PC-3 (cell line): ENCODE results near the gene PDF. TPM values are rescaled to one million over a fixed set of nuclear protein-coding genes. Genes with fewer than 3 reads are reported as not detected.
A peak's percentile ranks its signal among the peaks of the same experiment; 100 is the strongest.

ENCODE experiments used
- ATAC-seq: fragments of 200-7000 bp; cut with Tn5 transposase; 2 replicates; pipeline ENCODE4 v1.9.1; 2020; ENCODE audit warnings: mild to moderate bottlenecking, moderate library complexity
- BruUV-seq: library from RNA; stranded (reverse); fragments of 400-500 nt; replicated peaks from 2 replicates; lab custom pipeline; 2021; lab: Mats Ljungman, UMichigan
- CTCF ChIA-PET: fragments of 300-600 bp; sonication (Branson Sonifier 250); formaldehyde crosslinking; loops from one replicate; lab custom pipeline; 2022; ENCODE audit warnings: antibody characterized with exemption; lab: Charles Lee
- POLR2A ChIA-PET: fragments of 300-600 bp; sonication (Branson Sonifier 250); formaldehyde crosslinking; loops from one replicate; lab custom pipeline; 2022; ENCODE audit warnings: antibody characterized with exemption; ENCODE audit not compliant: unreplicated experiment; lab: Charles Lee
- DNase-seq: peaks from one replicate; pipeline ENCODE4 v3.0.0-alpha.2; 2015
- H2AFZ ChIP-seq: fragments of 300-600 bp; sonication (generic); 2 replicates; pipeline ENCODE4 v1.6.0; 2016; ENCODE audit warnings: antibody characterized with exemption, low read length
- H3F3A ChIP-seq: fragments of 300-600 bp; sonication (generic); one replicate; pipeline ENCODE4 v1.6.0; 2017; ENCODE audit warnings: antibody characterized with exemption, low read length, control low read depth, mild to moderate bottlenecking; ENCODE audit not compliant: unreplicated experiment
- H3K27ac ChIP-seq: fragments of 300-600 bp; sonication (generic); 2 replicates; pipeline ENCODE4 v1.5.1; 2016; ENCODE audit warnings: mild to moderate bottlenecking, low read length
- H3K27me3 ChIP-seq: fragments of 300-600 bp; sonication (generic); 2 replicates; pipeline ENCODE4 v1.6.1; 2016; ENCODE audit warnings: low read length, mixed read lengths
- H3K36me3 ChIP-seq: fragments of 300-600 bp; sonication (generic); 2 replicates; pipeline ENCODE4 v1.6.1; 2016; ENCODE audit warnings: low read depth, mixed run types, low read length, mixed read lengths
- H3K4me1 ChIP-seq: fragments of 300-600 bp; sonication (generic); 2 replicates; pipeline ENCODE4 v1.5.1; 2016; ENCODE audit warnings: low read length; ENCODE audit not compliant: insufficient read depth
- H3K4me2 ChIP-seq: fragments of 300-600 bp; sonication (generic); 2 replicates; pipeline ENCODE4 v1.6.0; 2016; ENCODE audit warnings: low read length
- H3K4me3 ChIP-seq: fragments of 300-600 bp; sonication (generic); 2 replicates; pipeline ENCODE4 v1.5.1; 2016; ENCODE audit warnings: mild to moderate bottlenecking, low read length, mixed read lengths
- H3K79me2 ChIP-seq: fragments of 300-600 bp; sonication (generic); 2 replicates; pipeline ENCODE4 v1.6.1; 2017; ENCODE audit warnings: low read length, mixed read lengths
- H3K9ac ChIP-seq: fragments of 300-600 bp; sonication (generic); 2 replicates; pipeline ENCODE4 v1.6.0; 2016; ENCODE audit warnings: mild to moderate bottlenecking, low read length
- H3K9me2 ChIP-seq: fragments of 300-600 bp; sonication (generic); replicated peaks from 2 replicates; pipeline ENCODE4 v1.6.1; 2016; ENCODE audit warnings: mixed run types, low read length, mixed read lengths
- H3K9me3 ChIP-seq: fragments of 300-600 bp; sonication (generic); 2 replicates; pipeline ENCODE4 v1.6.1; 2016; ENCODE audit warnings: low read length, mixed read lengths
- H4K20me1 ChIP-seq: fragments of 300-600 bp; sonication (generic); 2 replicates; pipeline ENCODE4 v1.6.1; 2016; ENCODE audit warnings: low read length, mixed read lengths
- EZH2 ChIP-seq: fragments of 300-600 bp; sonication (generic); IDR thresholded peaks from one replicate; pipeline ENCODE4 v1.6.1; 2017; ENCODE audit warnings: antibody characterized with exemption, mild to moderate bottlenecking, low read length; ENCODE audit not compliant: unreplicated experiment
- EZH2phosphoT487 ChIP-seq: fragments of 300-600 bp; sonication (generic); IDR thresholded peaks from 2 replicates; pipeline ENCODE4 v1.6.1; 2018; ENCODE audit warnings: mild to moderate bottlenecking, antibody characterized with exemption, low read length, borderline replicate concordance
- intact Hi-C: fragments of 100-400 bp; cut with micrococcal nuclease; formaldehyde crosslinking; loops from 2 replicates; pipeline ENCODE4 v1.9.0; 2023
- total RNA-seq: library from RNA; depleted of rRNA; stranded (reverse); fragments of >200 nt; gene quantifications from 2 replicates; pipeline ENCODE4 v1.2.3, GENCODE V29; 2014
- TF ChIP-seq, protein P1 (sequence below): fragments of 300-600 bp; sonication (generic); conservative IDR thresholded peaks from 2 replicates; pipeline ENCODE4 v1.5.1; 2017; ENCODE audit warnings: antibody characterized with exemption, low read depth, mild to moderate bottlenecking, low read length

Gene PDF
- total RNA-seq, 1 experiment from 2014 or later = 30.6 TPM

DNA sequence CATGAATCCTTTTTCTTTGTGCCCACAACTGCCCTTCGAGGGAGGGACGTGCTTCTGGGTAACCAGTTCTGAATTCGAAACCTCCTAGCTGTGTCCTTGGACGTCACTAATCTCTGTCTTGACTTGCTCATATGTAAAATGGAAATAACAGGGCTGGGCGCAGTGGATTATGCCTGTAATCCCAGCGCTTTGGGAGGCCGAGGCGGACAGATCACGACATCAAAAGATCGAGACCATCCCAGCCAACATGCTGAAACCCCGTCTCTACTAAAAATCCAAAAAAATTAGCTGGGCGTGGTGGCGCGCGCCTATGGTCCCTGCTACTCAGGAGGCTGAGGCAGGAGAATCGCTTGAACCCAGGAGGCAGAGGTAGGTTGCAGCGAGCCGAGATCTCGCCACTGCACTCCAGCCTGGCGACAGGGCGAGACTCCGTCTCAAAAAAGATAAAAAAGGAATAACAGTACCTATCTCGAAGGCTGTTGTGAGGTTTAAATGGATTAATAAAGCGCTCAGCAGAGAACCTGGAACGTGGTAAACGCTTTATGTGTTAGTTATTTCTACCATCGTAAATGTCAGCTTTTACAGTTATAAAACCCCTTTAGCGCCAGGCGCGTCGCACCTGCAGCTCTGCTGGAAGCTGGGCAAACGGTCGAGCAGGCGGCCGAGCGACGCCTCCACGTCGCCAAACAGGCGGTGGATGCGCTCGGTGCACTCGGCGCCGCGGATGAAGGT, 8.3 kb upstream of the PDF start:
- Histone ChIP-seq H3K4me2 (peak overlapping the region; percentile 88), H3K9me2 (no peaks in the 10 kb centered on the region), H3K4me1 (peaks cover 23% of the 10 kb centered on the region), H3K27ac (peak overlapping the region; percentile 32; the same call in 1 of the 2 replicates), H4K20me1 (no peaks in the 10 kb centered on the region), H3K36me3 (peaks cover 36% of the 10 kb centered on the region), H3K9me3 (no peaks in the 10 kb centered on the region), H3F3A (no peaks in the 10 kb centered on the region), H3K9ac (peak overlapping the region; percentile 99), H3K27me3 (no peaks in the 10 kb centered on the region), H3K79me2 (peaks cover 57% of the 10 kb centered on the region), H2AFZ (peak overlapping the region; percentile 48), H3K4me3 (peak overlapping the region; percentile 83)
- intact Hi-C loops = loop anchor here (1.0 kb wide), 2 partner anchors 27 to 275 kb away; partner anchors contain the start of gene VPS4A
- no peak for ATAC-seq
- ChIA-PET POLR2A (no interaction called here), CTCF (interaction anchor here (0.6 kb wide), 1 partner anchor 46 kb away, joined by 3 read pairs; no protein-coding TSS in a partner anchor)
- no peak for DNase-seq
- TSS peak; percentile 45 for BruUV-seq
- TF ChIP-seq, protein P1, sequence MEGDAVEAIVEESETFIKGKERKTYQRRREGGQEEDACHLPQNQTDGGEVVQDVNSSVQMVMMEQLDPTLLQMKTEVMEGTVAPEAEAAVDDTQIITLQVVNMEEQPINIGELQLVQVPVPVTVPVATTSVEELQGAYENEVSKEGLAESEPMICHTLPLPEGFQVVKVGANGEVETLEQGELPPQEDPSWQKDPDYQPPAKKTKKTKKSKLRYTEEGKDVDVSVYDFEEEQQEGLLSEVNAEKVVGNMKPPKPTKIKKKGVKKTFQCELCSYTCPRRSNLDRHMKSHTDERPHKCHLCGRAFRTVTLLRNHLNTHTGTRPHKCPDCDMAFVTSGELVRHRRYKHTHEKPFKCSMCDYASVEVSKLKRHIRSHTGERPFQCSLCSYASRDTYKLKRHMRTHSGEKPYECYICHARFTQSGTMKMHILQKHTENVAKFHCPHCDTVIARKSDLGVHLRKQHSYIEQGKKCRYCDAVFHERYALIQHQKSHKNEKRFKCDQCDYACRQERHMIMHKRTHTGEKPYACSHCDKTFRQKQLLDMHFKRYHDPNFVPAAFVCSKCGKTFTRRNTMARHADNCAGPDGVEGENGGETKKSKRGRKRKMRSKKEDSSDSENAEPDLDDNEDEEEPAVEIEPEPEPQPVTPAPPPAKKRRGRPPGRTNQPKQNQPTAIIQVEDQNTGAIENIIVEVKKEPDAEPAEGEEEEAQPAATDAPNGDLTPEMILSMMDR = no peak
- TF ChIP-seq EZH2phosphoT487 (no peak), EZH2 (no peak)

DNA sequence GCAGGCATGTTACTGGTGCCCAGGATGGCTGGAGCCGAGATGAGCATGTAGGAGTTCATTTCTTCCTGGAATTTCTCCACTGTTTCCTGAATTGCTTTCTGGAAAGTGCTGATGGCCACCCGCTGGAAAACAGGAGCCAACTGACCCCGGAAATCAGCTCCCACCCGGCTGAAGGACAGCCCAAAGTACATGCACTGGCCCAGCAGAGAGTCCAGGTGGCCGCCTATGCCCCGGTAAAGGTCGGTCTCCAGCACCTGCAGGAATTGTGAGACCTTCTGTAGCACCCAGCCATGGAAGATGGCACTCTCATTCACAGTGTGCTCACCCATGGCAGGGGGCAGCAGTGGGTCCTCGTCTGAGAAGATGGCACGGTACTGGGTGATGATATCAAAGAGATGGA, 4.3 kb upstream of the PDF start:
- Histone ChIP-seq H3K27ac (no peak overlapping the region), H3K9ac (no peak overlapping the region), H3K27me3 (no peaks in the 10 kb centered on the region), H3K4me2 (no peak overlapping the region), H2AFZ (no peak overlapping the region), H3K4me1 (peaks cover 10% of the 10 kb centered on the region; the same call in 1 of the 2 replicates), H3K36me3 (peaks cover 18% of the 10 kb centered on the region), H3K4me3 (no peak overlapping the region), H3K9me2 (no peaks in the 10 kb centered on the region), H3K79me2 (peaks cover 29% of the 10 kb centered on the region), H3K9me3 (no peaks in the 10 kb centered on the region), H4K20me1 (no peaks in the 10 kb centered on the region), H3F3A (no peaks in the 10 kb centered on the region)
- no TSS peak for BruUV-seq
- ChIA-PET CTCF (no interaction called here), POLR2A (no interaction called here)
- ATAC-seq (no peak), DNase-seq (no peak)
- no peak for TF ChIP-seq EZH2
- no peak for TF ChIP-seq EZH2phosphoT487
- TF ChIP-seq, protein P1 = no peak
- intact Hi-C loops = no loop called here
